KOPT-K1 (cell line): ENCODE data around the gene CDK9.

Experiments used
- H3K27ac ChIP-seq: fragments of 200-600 bp; sonication (generic); 2 replicates; pipeline ENCODE4 v1.5.1; 2016; ENCODE audit warnings: antibody characterized with exemption, mild to moderate bottlenecking, low read depth, low read length; ENCODE audit not compliant: poor library complexity, severe bottlenecking
- H3K36me3 ChIP-seq: fragments of 200-600 bp; sonication (generic); 2 replicates; pipeline ENCODE4 v1.5.1; 2017; ENCODE audit warnings: antibody characterized with exemption, mild to moderate bottlenecking, low read length, moderate library complexity; ENCODE audit not compliant: insufficient read depth
- H3K9me3 ChIP-seq: fragments of 200-600 bp; sonication (generic); 2 replicates; pipeline ENCODE4 v1.5.1; 2017; ENCODE audit warnings: antibody characterized with exemption, low read length, mild to moderate bottlenecking; ENCODE audit not compliant: insufficient read depth, poor library complexity, severe bottlenecking

Gene CDK9

GRCh38 chr9:127801955-127802575 lies 16.2 kb downstream of the CDK9 start:
- Histone ChIP-seq H3K9me3 (no peaks in the 10 kb centered on the region), H3K27ac (peak overlapping the region; percentile 92), H3K36me3 (peaks cover 27% of the 10 kb centered on the region)

- H3K27ac ChIP-seq = peak within 1 kb of the TSS; percentile 92
- H3K36me3 ChIP-seq = peaks cover 34% of the 10 kb centered on the region
Measured at GRCh38 chr9:127802576-127803443, 17.0 kb downstream of the CDK9 start, which contains the start of gene FPGS. TSS of gene FPGS (plus strand) at chr9:127802882. CDS start at chr9:127802925, 43 bp downstream.

GRCh38 chr9:127803507-127804352 lies 17.9 kb downstream of the CDK9 start:
- peak overlapping the region; percentile 92 for H3K27ac ChIP-seq
- H3K9me3 ChIP-seq = no peaks in the 10 kb centered on the region
- H3K36me3 ChIP-seq = peaks cover 44% of the 10 kb centered on the region

More at GRCh38 chr9:127802576-127803443, 17.0 kb downstream of the CDK9 start, which contains the start of gene FPGS:
- no peaks in the 10 kb centered on the region for H3K9me3 ChIP-seq

GRCh38 chr9:127805620-127806019 lies 19.8 kb downstream of the CDK9 start:
- Histone ChIP-seq H3K9me3 (no peaks in the 10 kb centered on the region), H3K36me3 (peaks cover 60% of the 10 kb centered on the region), H3K27ac (no peak overlapping the region)

GRCh38 chr9:127806871-127807270 lies 21.0 kb downstream of the CDK9 start:
- H3K36me3 ChIP-seq = peaks cover 68% of the 10 kb centered on the region
- no peak overlapping the region for H3K27ac ChIP-seq
- no peaks in the 10 kb centered on the region for H3K9me3 ChIP-seq

GRCh38 chr9:127808347-127809001 lies 22.6 kb downstream of the CDK9 start:
- Histone ChIP-seq H3K36me3 (peaks cover 84% of the 10 kb centered on the region), H3K27ac (no peak overlapping the region), H3K9me3 (no peaks in the 10 kb centered on the region)

GRCh38 chr9:127809002-127809539 lies 23.2 kb downstream of the CDK9 start:
- H3K27ac ChIP-seq = no peak overlapping the region
- no peaks in the 10 kb centered on the region for H3K9me3 ChIP-seq
- peaks cover 90% of the 10 kb centered on the region for H3K36me3 ChIP-seq

GRCh38 chr9:127809540-127810377 lies 23.9 kb downstream of the CDK9 start:
- no peak overlapping the region for H3K27ac ChIP-seq
- H3K9me3 ChIP-seq = no peaks in the 10 kb centered on the region
- H3K36me3 ChIP-seq = peaks cover 91% of the 10 kb centered on the region

- Histone ChIP-seq H3K27ac (no peak overlapping the region), H3K9me3 (no peaks in the 10 kb centered on the region), H3K36me3 (peaks cover 93% of the 10 kb centered on the region)
Measured at GRCh38 chr9:127810378-127811187, 24.7 kb downstream of the CDK9 start.

- Histone ChIP-seq H3K36me3 (peaks cover 91% of the 10 kb centered on the region), H3K27ac (no peak overlapping the region), H3K9me3 (no peaks in the 10 kb centered on the region)
Measured at GRCh38 chr9:127812011-127812410, 26.2 kb downstream of the CDK9 start.

- peaks cover 90% of the 10 kb centered on the region for H3K36me3 ChIP-seq
- no peaks in the 10 kb centered on the region for H3K9me3 ChIP-seq
- H3K27ac ChIP-seq = no peak overlapping the region
Measured at GRCh38 chr9:127812936-127813675, 27.3 kb downstream of the CDK9 start.

- Histone ChIP-seq H3K9me3 (no peaks in the 10 kb centered on the region), H3K36me3 (peaks cover 86% of the 10 kb centered on the region), H3K27ac (no peak overlapping the region)
Measured at GRCh38 chr9:127813686-127814226, 27.9 kb downstream of the CDK9 start.
